ENCODE data around the gene CHMP6. TPM values are rescaled to one million over a fixed set of nuclear protein-coding genes. Genes with fewer than 3 reads are reported as not detected.

The CHMP6 gene
- total and polyA plus RNA-seq, 2 experiments from 2014 or later: 35.5 to 58.8 TPM

GRCh38 chr17:81045590-81046095 lies 54.0 kb downstream of the CHMP6 start:
- no peak for DNase-seq (ENCODE audit: low read depth in 1 of 2, low spot score in 1 of 2)
- Histone ChIP-seq H3K27ac (no peak overlapping the region), H3K9me3 (ENCODE audit: low read depth) (no peaks in the 10 kb centered on the region), H3K36me3 (no peaks in the 10 kb centered on the region), H3K27me3 (no peaks in the 10 kb centered on the region), H3K4me3 (no peak overlapping the region), H3K4me1 (ENCODE audit: low read depth) (no peaks in the 10 kb centered on the region)
- TF ChIP-seq, protein P1, sequence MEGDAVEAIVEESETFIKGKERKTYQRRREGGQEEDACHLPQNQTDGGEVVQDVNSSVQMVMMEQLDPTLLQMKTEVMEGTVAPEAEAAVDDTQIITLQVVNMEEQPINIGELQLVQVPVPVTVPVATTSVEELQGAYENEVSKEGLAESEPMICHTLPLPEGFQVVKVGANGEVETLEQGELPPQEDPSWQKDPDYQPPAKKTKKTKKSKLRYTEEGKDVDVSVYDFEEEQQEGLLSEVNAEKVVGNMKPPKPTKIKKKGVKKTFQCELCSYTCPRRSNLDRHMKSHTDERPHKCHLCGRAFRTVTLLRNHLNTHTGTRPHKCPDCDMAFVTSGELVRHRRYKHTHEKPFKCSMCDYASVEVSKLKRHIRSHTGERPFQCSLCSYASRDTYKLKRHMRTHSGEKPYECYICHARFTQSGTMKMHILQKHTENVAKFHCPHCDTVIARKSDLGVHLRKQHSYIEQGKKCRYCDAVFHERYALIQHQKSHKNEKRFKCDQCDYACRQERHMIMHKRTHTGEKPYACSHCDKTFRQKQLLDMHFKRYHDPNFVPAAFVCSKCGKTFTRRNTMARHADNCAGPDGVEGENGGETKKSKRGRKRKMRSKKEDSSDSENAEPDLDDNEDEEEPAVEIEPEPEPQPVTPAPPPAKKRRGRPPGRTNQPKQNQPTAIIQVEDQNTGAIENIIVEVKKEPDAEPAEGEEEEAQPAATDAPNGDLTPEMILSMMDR (IDR thresholded peaks at IDR 0.05; ENCODE audit: low read depth, low read length): no peak

DNA sequence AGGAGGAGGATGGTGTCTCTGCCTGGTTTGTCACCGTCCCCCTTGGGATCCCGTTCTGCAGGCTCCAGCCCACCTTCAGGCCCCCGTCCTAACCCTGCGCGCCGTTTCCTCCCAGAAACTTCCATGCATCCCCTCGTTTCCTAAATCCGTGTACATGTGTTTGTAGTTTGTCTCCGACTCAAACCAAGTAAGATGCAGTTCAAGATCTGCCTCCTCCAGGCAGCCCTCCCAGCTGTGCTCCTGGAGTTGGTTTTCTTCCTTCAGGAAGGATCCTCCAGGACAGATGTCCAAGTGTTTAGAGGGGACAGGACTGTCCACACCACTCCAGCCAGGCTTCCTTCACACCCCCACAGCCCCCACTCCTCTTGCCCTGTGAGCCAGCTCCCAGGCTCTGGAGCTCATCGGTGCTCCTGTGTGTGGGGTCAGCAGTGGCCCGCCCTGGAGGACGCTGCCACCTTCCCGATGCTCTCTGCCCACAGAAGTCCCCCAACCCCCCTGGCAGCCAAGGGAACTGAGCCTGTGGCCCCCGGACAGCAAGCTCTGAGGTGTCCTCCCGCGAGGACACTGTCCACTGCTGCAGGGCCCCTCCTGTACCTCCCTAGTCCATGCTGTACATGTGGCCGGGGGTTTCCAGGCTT lies 54.6 kb downstream of the CHMP6 start:
- H3K4me1 ChIP-seq (ENCODE audit: low read depth): no peaks in the 10 kb centered on the region
- TF ChIP-seq, protein P1 (IDR thresholded peaks at IDR 0.05; ENCODE audit: low read depth, low read length): no peak
- no peak overlapping the region for H3K27ac ChIP-seq
- no peak for DNase-seq (ENCODE audit: low read depth in 1 of 2, low spot score in 1 of 2)
- no peaks in the 10 kb centered on the region for H3K27me3 ChIP-seq
- H3K36me3 ChIP-seq: no peaks in the 10 kb centered on the region
- no peaks in the 10 kb centered on the region for H3K9me3 ChIP-seq (ENCODE audit: low read depth)
- no peak overlapping the region for H3K4me3 ChIP-seq

- Histone ChIP-seq H3K9me3 (ENCODE audit: low read depth) (no peaks in the 10 kb centered on the region), H3K4me3 (no peak overlapping the region), H3K27me3 (no peaks in the 10 kb centered on the region), H3K27ac (no peak overlapping the region), H3K4me1 (ENCODE audit: low read depth) (no peaks in the 10 kb centered on the region), H3K36me3 (no peaks in the 10 kb centered on the region)
- no peak for DNase-seq (ENCODE audit: low read depth in 1 of 2, low spot score in 1 of 2)
- TF ChIP-seq, protein P1 (IDR thresholded peaks at IDR 0.05; ENCODE audit: low read depth, low read length): no peak
Observed at GRCh38 chr17:81046770-81047359, 55.2 kb downstream of the CHMP6 start.

- TF ChIP-seq, protein P1 (IDR thresholded peaks at IDR 0.05; ENCODE audit: low read depth, low read length): no peak
- H3K9me3 ChIP-seq (ENCODE audit: low read depth): no peaks in the 10 kb centered on the region
- no peaks in the 10 kb centered on the region for H3K4me1 ChIP-seq (ENCODE audit: low read depth)
- no peaks in the 10 kb centered on the region for H3K36me3 ChIP-seq
- H3K4me3 ChIP-seq: no peak overlapping the region
- H3K27ac ChIP-seq: no peak overlapping the region
- no peaks in the 10 kb centered on the region for H3K27me3 ChIP-seq
- no peak for DNase-seq (ENCODE audit: low read depth in 1 of 2, low spot score in 1 of 2)
Observed at GRCh38 chr17:81048827-81049371, 57.3 kb downstream of the CHMP6 start.

DNA sequence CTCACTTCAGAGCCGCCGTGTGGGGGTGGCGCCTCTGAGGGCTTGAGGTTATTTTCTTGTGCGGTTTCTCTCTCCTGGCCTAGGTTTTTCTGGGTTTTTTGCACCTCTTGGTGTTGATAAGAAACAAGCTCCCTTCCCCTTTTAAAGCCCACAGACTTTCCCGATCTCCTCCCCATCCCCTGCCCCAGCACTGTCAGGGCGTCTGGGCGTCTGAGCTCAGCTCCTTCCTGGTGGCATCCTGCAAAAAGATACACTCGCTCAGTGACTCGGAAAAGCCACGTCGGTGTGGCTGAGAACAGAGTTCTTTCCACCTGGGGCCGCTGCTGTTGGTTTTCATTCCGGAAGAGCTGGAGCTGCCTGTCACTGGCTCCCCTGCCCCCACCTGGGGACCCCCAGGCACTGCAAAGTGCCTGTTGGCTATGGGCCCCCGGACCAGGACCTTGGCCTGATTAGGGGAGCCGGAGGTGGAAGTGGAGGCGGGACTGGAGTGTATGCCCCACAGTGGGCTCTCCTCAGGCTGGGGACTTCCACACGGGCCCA lies 57.8 kb downstream of the CHMP6 start:
- Histone ChIP-seq H3K27me3 (no peaks in the 10 kb centered on the region), H3K27ac (no peak overlapping the region), H3K4me1 (ENCODE audit: low read depth) (no peaks in the 10 kb centered on the region), H3K9me3 (ENCODE audit: low read depth) (no peaks in the 10 kb centered on the region), H3K4me3 (no peak overlapping the region), H3K36me3 (no peaks in the 10 kb centered on the region)
- TF ChIP-seq, protein P1 (IDR thresholded peaks at IDR 0.05; ENCODE audit: low read depth, low read length): no peak
- no peak for DNase-seq (ENCODE audit: low read depth in 1 of 2, low spot score in 1 of 2)

Other genes with a start within 250 kb of the CHMP6 start
- gene BAIAP2, start 43.3 kb downstream of the CHMP6 start, total RNA-seq: 16.2 and 24.9 TPM in 2 replicates
- 22.4 and 22.5 TPM in 2 replicates for gene BAIAP2, start 43.3 kb downstream of the CHMP6 start, polyA plus RNA-seq
- 0.67 and 0.86 TPM in 2 replicates for gene PVALEF, start 173.7 kb downstream of the CHMP6 start, total RNA-seq
- 0.37 and 0.44 TPM in 2 replicates for gene PVALEF, start 173.7 kb downstream of the CHMP6 start, polyA plus RNA-seq
- 13.8 and 21.9 TPM in 2 replicates for gene AATK, start 174.4 kb downstream of the CHMP6 start, total RNA-seq
- gene AATK, start 174.4 kb downstream of the CHMP6 start, polyA plus RNA-seq: 8.0 and 17.1 TPM in 2 replicates
- 23.2 and 37.0 TPM in 2 replicates for gene CEP131, start 231.1 kb downstream of the CHMP6 start, total RNA-seq
- gene CEP131, start 231.1 kb downstream of the CHMP6 start, polyA plus RNA-seq: 29.2 and 35.4 TPM in 2 replicates
- 42.4 and 52.5 TPM in 2 replicates for gene TEPSIN, start 247.2 kb downstream of the CHMP6 start, total RNA-seq
- gene TEPSIN, start 247.2 kb downstream of the CHMP6 start, polyA plus RNA-seq: 19.7 and 34.8 TPM in 2 replicates
- 52.3 and 67.4 TPM in 2 replicates for gene NDUFAF8, start 247.5 kb downstream of the CHMP6 start, total RNA-seq
- gene NDUFAF8, start 247.5 kb downstream of the CHMP6 start, polyA plus RNA-seq: 112 and 142 TPM in 2 replicates

Measured in cardiac muscle cell (in vitro differentiated cells and primary cell).